ENCODE results near the gene ITGAV. TPM values are rescaled to one million over a fixed set of nuclear protein-coding genes. Genes with fewer than 3 reads are reported as not detected.
A peak's percentile ranks its signal among the peaks of the same experiment; 100 is the strongest.

ITGAV gene
- total RNA-seq, 4 donors from 2014 or later, result 28.9 to 67.0 (median 52.1) TPM

GRCh38 chr2:186693446-186693832 lies 103.6 kb downstream of the ITGAV start:
- H3K27ac ChIP-seq, result peak overlapping the region in 3 of 4 donors; percentile 56 to 74 (median 67)
- 58 to 67% methylated on average over 5 to 7 of the region's 7 CpGs for WGBS, 2 donors (ENCODE audit: low coverage in 1 of 2)
- in situ Hi-C loops (cut with MboI; ENCODE audit: low pct_ligation_motif_present in 1 of 4, low pct_unique_long_range_greater_than_20kb in 1 of 4, low sequenced_read_pairs in 3 of 4), result no loop called here
- peaks cover 0 to 9% (median 7%) of the 10 kb centered on the region in 4 donors for H3K4me1 ChIP-seq
- peak overlapping the region; percentile 46 to 74 (median 51) for H3K4me3 ChIP-seq
- intact Hi-C loops (cut with DNase I; ENCODE audit: low total_unique reads), result no loop called here
- H3K9me3 ChIP-seq, result no peaks in the 10 kb centered on the region
- TF ChIP-seq CTCF (IDR thresholded peaks at IDR 0.05) (no peak), EP300 (IDR thresholded peaks at IDR 0.05; ENCODE audit: low read depth) (no peak), POLR2A (IDR thresholded peaks at IDR 0.05) (no peak), POLR2AphosphoS5 (IDR thresholded peaks at IDR 0.05) (no peak)
- peaks cover 26% of the 10 kb centered on the region for H3K27me3 ChIP-seq
- no peak for DNase-seq
- H3K36me3 ChIP-seq, result no peaks in the 10 kb centered on the region

GRCh38 chr2:186695081-186695756 lies 105.4 kb downstream of the ITGAV start:
- Histone ChIP-seq H3K4me1 (peaks cover 0 to 9% (median 7%) of the 10 kb centered on the region in 4 donors), H3K4me3 (peak overlapping the region in 2 of 4 donors; percentile 52 to 74), H3K27me3 (peaks cover 26% of the 10 kb centered on the region), H3K27ac (peak overlapping the region in 2 of 4 donors; percentile 4 to 13), H3K9me3 (no peaks in the 10 kb centered on the region), H3K36me3 (no peaks in the 10 kb centered on the region)
- no peak for DNase-seq
- in situ Hi-C loops (cut with MboI; ENCODE audit: low pct_ligation_motif_present in 1 of 4, low pct_unique_long_range_greater_than_20kb in 1 of 4, low sequenced_read_pairs in 3 of 4) (no loop called here), intact Hi-C loops (cut with DNase I; ENCODE audit: low total_unique reads) (no loop called here)
- WGBS, 2 donors (ENCODE audit: low coverage in 1 of 2), result 43 to 46% methylated on average over 9 of the region's 9 CpGs
- TF ChIP-seq CTCF (IDR thresholded peaks at IDR 0.05) (no peak), EP300 (IDR thresholded peaks at IDR 0.05; ENCODE audit: low read depth) (no peak), POLR2AphosphoS5 (IDR thresholded peaks at IDR 0.05) (no peak), POLR2A (IDR thresholded peaks at IDR 0.05) (no peak)

- Histone ChIP-seq H3K27ac (no peak overlapping the region), H3K36me3 (no peaks in the 10 kb centered on the region), H3K4me3 (no peak overlapping the region), H3K9me3 (no peaks in the 10 kb centered on the region), H3K27me3 (peaks cover 26% of the 10 kb centered on the region), H3K4me1 (peaks cover 0 to 9% (median 7%) of the 10 kb centered on the region in 4 donors)
- in situ Hi-C loops (cut with MboI; ENCODE audit: low pct_ligation_motif_present in 1 of 4, low pct_unique_long_range_greater_than_20kb in 1 of 4, low sequenced_read_pairs in 3 of 4), result no loop called here
- WGBS, 2 donors (ENCODE audit: low coverage in 1 of 2), result 90 to 100% methylated on average over 3 to 4 of the region's 4 CpGs
- TF ChIP-seq CTCF (IDR thresholded peaks at IDR 0.05) (no peak), POLR2AphosphoS5 (IDR thresholded peaks at IDR 0.05) (no peak), POLR2A (IDR thresholded peaks at IDR 0.05) (no peak), EP300 (IDR thresholded peaks at IDR 0.05; ENCODE audit: low read depth) (no peak)
- intact Hi-C loops (cut with DNase I; ENCODE audit: low total_unique reads), result no loop called here
- no peak for DNase-seq
Measured at GRCh38 chr2:186696290-186696689, 106.4 kb downstream of the ITGAV start.

- intact Hi-C loops (cut with DNase I; ENCODE audit: low total_unique reads) (no loop called here), in situ Hi-C loops (cut with MboI; ENCODE audit: low pct_ligation_motif_present in 1 of 4, low pct_unique_long_range_greater_than_20kb in 1 of 4, low sequenced_read_pairs in 3 of 4) (no loop called here)
- no peak for DNase-seq
- no peaks in the 10 kb centered on the region for H3K9me3 ChIP-seq
- H3K4me3 ChIP-seq, result no peak overlapping the region
- H3K36me3 ChIP-seq, result no peaks in the 10 kb centered on the region
- H3K27ac ChIP-seq, result no peak overlapping the region
- H3K4me1 ChIP-seq, result peaks cover 0 to 9% (median 7%) of the 10 kb centered on the region in 4 donors
- WGBS, 2 donors (ENCODE audit: low coverage in 1 of 2), result 53 to 65% methylated on average over 4 of the region's 4 CpGs
- H3K27me3 ChIP-seq, result peaks cover 26% of the 10 kb centered on the region
- TF ChIP-seq POLR2A (IDR thresholded peaks at IDR 0.05) (no peak), CTCF (IDR thresholded peaks at IDR 0.05) (no peak), POLR2AphosphoS5 (IDR thresholded peaks at IDR 0.05) (no peak), EP300 (IDR thresholded peaks at IDR 0.05; ENCODE audit: low read depth) (no peak)
Measured at GRCh38 chr2:186696804-186697203, 106.9 kb downstream of the ITGAV start.
